Endothelial cell of umbilical vein (primary cell): ENCODE measurements around the gene MFN2. TPM values are rescaled to one million over a fixed set of nuclear protein-coding genes. Genes with fewer than 3 reads are reported as not detected.

Experiments used
- BruUV-seq: library from RNA; stranded (reverse); fragments of 400-500 nt; replicated peaks from 2 replicates; lab custom pipeline; 2021; lab: Mats Ljungman, UMichigan
- CTCF ChIA-PET: fragments of 300-600, 350-600 bp; sonication (Branson Sonifier 250); formaldehyde crosslinking; loops from one replicate; lab custom pipeline; 2021; ENCODE audit warnings: antibody characterized with exemption, inconsistent platforms; lab: Charles Lee
- POLR2A ChIA-PET: fragments of 300-600, 350-600 bp; sonication (Branson Sonifier 250); formaldehyde crosslinking; loops from one replicate; lab custom pipeline; 2021; ENCODE audit warnings: antibody characterized with exemption, inconsistent platforms; lab: Charles Lee
- DNase-seq: peaks from one replicate; pipeline ENCODE4 v3.0.0-alpha.2; 2011; ENCODE audit warnings: low read depth, low spot score
- FAIRE-seq: peaks from 2 replicates; lab custom pipeline; 2011; peaks lifted over from hg19 to GRCh38; lab: Jason Lieb, UNC
- H2AFZ ChIP-seq: 2 replicates; pipeline ENCODE4 v1.6.0; 2012; ENCODE audit warnings: low read depth, low read length, control low read depth, inconsistent platforms
- H3K27ac ChIP-seq: 2 replicates; pipeline ENCODE4 v1.5.1; 2011; ENCODE audit warnings: low read depth, mild to moderate bottlenecking, control low read depth, low read length, moderate library complexity; ENCODE audit not compliant: insufficient read depth
- H3K27me3 ChIP-seq, 2 experiments: 2 replicates each; pipeline versions ENCODE4 v1.6.0 to v1.6.1; 2011; ENCODE audit warnings: low read length in 2 of 2, mixed read lengths in 1 of 2; ENCODE audit not compliant: control insufficient read depth in 2 of 2, insufficient read depth in 2 of 2
- H3K36me3 ChIP-seq, 2 experiments: 2 replicates in 1 of 2; 3 replicates in 1 of 2; pipeline ENCODE4 v1.5.1; 2011; ENCODE audit warnings: low read length in 2 of 2, mild to moderate bottlenecking in 1 of 2, moderate library complexity in 1 of 2; ENCODE audit not compliant: control insufficient read depth in 2 of 2, insufficient read depth in 2 of 2; ENCODE audit errors: extremely low read depth in 1 of 2
- H3K4me1 ChIP-seq: 3 replicates; pipeline ENCODE4 v1.5.1; 2011; ENCODE audit warnings: mild to moderate bottlenecking, low read length; ENCODE audit not compliant: control insufficient read depth, insufficient read depth; ENCODE audit errors: extremely low read depth
- H3K4me2 ChIP-seq: 2 replicates; pipeline ENCODE4 v1.6.1; 2011; ENCODE audit warnings: low read length, control low read depth, mixed read lengths; ENCODE audit not compliant: insufficient read depth
- H3K4me3 ChIP-seq, 3 experiments: fragments of 200-600 bp in 1 of 3; sonication (generic), shearing (Covaris generic) in 1 of 3; replicated peaks in 1 of 3; 2 replicates each; pipeline ENCODE4 v1.5.1; 2011 to 2016; ENCODE audit warnings: control low read depth in 3 of 3, low read length in 3 of 3, mild to moderate bottlenecking in 2 of 3, inconsistent platforms in 1 of 3, low read depth in 1 of 3, moderate library complexity in 1 of 3; ENCODE audit not compliant: insufficient read depth in 1 of 3
- H3K79me2 ChIP-seq: 2 replicates; pipeline ENCODE4 v1.6.0; 2012; ENCODE audit warnings: low read length, inconsistent platforms; ENCODE audit not compliant: control insufficient read depth, insufficient read depth
- H3K9ac ChIP-seq: replicated peaks from 2 replicates; pipeline ENCODE3; 2011; ENCODE audit warnings: low read length, control low read depth; ENCODE audit not compliant: insufficient read depth; ENCODE audit errors: extremely low read depth
- H3K9me1 ChIP-seq: replicated peaks from 3 replicates; pipeline ENCODE4 v1.6.0; 2011; ENCODE audit warnings: mild to moderate bottlenecking, low read length; ENCODE audit not compliant: control insufficient read depth, insufficient read depth; ENCODE audit errors: extremely low read depth
- H3K9me3 ChIP-seq: replicated peaks from 2 replicates; pipeline ENCODE4 v1.5.1; 2012; ENCODE audit warnings: low read length, inconsistent platforms; ENCODE audit not compliant: control insufficient read depth, insufficient read depth
- H4K20me1 ChIP-seq: replicated peaks from 2 replicates; pipeline ENCODE3; 2011; ENCODE audit warnings: mild to moderate bottlenecking, low read length; ENCODE audit not compliant: control insufficient read depth, insufficient read depth; ENCODE audit errors: extremely low read depth
- EZH2 ChIP-seq: IDR thresholded peaks from 2 replicates; pipeline ENCODE4 v1.6.1; 2012; ENCODE audit warnings: borderline replicate concordance, low read depth, mild to moderate bottlenecking, moderate library complexity, low read length, inconsistent platforms; ENCODE audit not compliant: severe bottlenecking
- FOS ChIP-seq: IDR thresholded peaks from 2 replicates; pipeline ENCODE4 v1.6.1; 2011; ENCODE audit warnings: mild to moderate bottlenecking, low read length, moderate library complexity, borderline replicate concordance; ENCODE audit not compliant: insufficient read depth
- GATA2 ChIP-seq: IDR thresholded peaks from 2 replicates; pipeline ENCODE4 v1.7.0; 2011; ENCODE audit warnings: low read depth, mild to moderate bottlenecking, moderate library complexity, mixed read lengths, low read length; ENCODE audit not compliant: insufficient read length, insufficient read depth
- JUN ChIP-seq: IDR thresholded peaks from 2 replicates; pipeline ENCODE4 v1.6.1; 2011; ENCODE audit warnings: borderline replicate concordance, low read depth; ENCODE audit not compliant: insufficient read length, insufficient read depth
- MYC ChIP-seq: IDR thresholded peaks from one replicate; pipeline ENCODE4 v1.6.1; 2011; ENCODE audit warnings: mild to moderate bottlenecking, low read depth, low read length
- POLR2A ChIP-seq: IDR thresholded peaks from 2 replicates; pipeline ENCODE4 v1.6.1; 2012; ENCODE audit warnings: low read depth, mild to moderate bottlenecking, control low read depth, low read length
- POLR2AphosphoS5 ChIP-seq: IDR thresholded peaks from 2 replicates; pipeline ENCODE4 v1.6.1; 2012; ENCODE audit warnings: low read depth, mild to moderate bottlenecking, control low read depth, low read length, moderate library complexity; ENCODE audit not compliant: insufficient read depth
- dilution Hi-C: fragments of 300-500 bp; cut with MboI; formaldehyde crosslinking; loops from one replicate; pipeline ENCODE4 v1.15.0; 2019; ENCODE audit warnings: low sequenced_read_pairs; ENCODE audit not compliant: extremely low pct_ligation_motif_present
- intact Hi-C: fragments of 100-400 bp; cut with micrococcal nuclease; formaldehyde crosslinking; loops from one replicate; pipeline ENCODE4 v1.10.0; 2022
- polyA plus RNA-seq, 4 experiments: library from polyadenylated mRNA; depleted of rRNA in 3 of 4; stranded (reverse) in 3 of 4; unstranded in 1 of 4; fragments of >200 nt; gene quantifications; 2 replicates each; pipeline versions ENCODE4 v1.2.1 to v1.2.3, GENCODE V29; 2011 to 2012; ENCODE audit warnings: missing spikeins in 1 of 4
- total RNA-seq: library from RNA; stranded (reverse); gene quantifications from 2 replicates; pipeline ENCODE4 v1.2.3, GENCODE V29; 2021
- TF ChIP-seq, protein P1 (sequence below), 2 donors: IDR thresholded peaks; 1 replicate in 1 of 2; 2 replicates in 1 of 2; pipeline ENCODE4 v1.5.1; 2011; ENCODE audit warnings: low read length in 2 of 2, mild to moderate bottlenecking in 2 of 2, moderate library complexity in 2 of 2, control low read depth in 1 of 2, inconsistent platforms in 1 of 2, low read depth in 1 of 2; ENCODE audit not compliant: insufficient read depth in 1 of 2; ENCODE audit errors: extremely low read depth in 1 of 2
- TF ChIP-seq, protein P2 (sequence below): IDR thresholded peaks from 2 replicates; pipeline ENCODE4 v1.6.1; 2011; ENCODE audit not compliant: insufficient read depth, insufficient read length

Gene MFN2
- total and polyA plus RNA-seq, 2 donors (not counting 3 experiments of a cell fraction or from before 2014, with no cell fraction given) = 51.4 to 82.4 TPM

DNA sequence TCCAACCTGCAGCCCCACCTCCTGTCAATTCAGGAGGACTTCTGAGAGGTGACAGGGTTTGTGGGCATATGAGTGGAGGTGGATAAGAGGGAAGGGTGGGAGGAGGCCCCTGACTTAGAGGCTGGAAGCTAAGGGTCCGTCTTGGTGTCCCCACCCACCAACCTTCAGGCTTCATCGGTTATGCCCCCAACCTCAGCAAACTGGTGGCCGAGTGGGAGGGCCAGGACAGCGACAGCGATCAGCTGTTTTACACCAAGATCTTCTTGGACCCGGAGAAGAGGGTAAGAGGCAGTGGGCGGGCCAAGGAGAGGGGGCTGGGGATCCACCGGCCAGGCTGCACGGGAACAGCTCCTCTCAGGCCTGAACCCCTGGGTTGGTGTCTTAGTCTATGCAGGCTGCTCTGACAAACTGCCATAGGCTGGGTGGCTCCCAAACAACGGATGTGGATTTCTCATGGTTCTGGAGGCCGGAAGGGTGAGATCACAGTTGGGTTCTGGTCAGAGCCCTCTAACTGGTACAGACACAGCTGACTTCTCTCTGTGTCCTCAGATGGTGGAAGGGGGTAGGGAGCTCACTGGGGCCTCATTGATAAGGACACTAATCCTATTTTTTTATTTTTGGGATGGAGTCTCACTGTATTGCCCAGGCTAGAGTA, 27.7 kb upstream of the MFN2 start:
- Histone ChIP-seq H4K20me1 (no peaks in the 10 kb centered on the region), H3K9me1 (no peaks in the 10 kb centered on the region), H3K27ac (no peak overlapping the region), H3K4me3 (no peak overlapping the region), H3K36me3 (peaks cover 10 to 41% of the 10 kb centered on the region in 2 experiments), H2AFZ (no peak overlapping the region), H3K4me1 (no peaks in the 10 kb centered on the region), H3K9me3 (no peaks in the 10 kb centered on the region), H3K79me2 (no peaks in the 10 kb centered on the region), H3K4me2 (no peak overlapping the region), H3K27me3 (no peaks in the 10 kb centered on the region), H3K9ac (no peak overlapping the region)
- POLR2A ChIA-PET = interaction anchor here (2.2 kb wide), 1 partner anchor 43 kb away, joined by 7 read pairs; no protein-coding TSS in a partner anchor
- TF ChIP-seq EZH2 (no peak), POLR2AphosphoS5 (no peak), GATA2 (no peak), FOS (no peak), POLR2A (no peak), MYC (no peak), JUN (no peak)
- TF ChIP-seq, protein P1, sequence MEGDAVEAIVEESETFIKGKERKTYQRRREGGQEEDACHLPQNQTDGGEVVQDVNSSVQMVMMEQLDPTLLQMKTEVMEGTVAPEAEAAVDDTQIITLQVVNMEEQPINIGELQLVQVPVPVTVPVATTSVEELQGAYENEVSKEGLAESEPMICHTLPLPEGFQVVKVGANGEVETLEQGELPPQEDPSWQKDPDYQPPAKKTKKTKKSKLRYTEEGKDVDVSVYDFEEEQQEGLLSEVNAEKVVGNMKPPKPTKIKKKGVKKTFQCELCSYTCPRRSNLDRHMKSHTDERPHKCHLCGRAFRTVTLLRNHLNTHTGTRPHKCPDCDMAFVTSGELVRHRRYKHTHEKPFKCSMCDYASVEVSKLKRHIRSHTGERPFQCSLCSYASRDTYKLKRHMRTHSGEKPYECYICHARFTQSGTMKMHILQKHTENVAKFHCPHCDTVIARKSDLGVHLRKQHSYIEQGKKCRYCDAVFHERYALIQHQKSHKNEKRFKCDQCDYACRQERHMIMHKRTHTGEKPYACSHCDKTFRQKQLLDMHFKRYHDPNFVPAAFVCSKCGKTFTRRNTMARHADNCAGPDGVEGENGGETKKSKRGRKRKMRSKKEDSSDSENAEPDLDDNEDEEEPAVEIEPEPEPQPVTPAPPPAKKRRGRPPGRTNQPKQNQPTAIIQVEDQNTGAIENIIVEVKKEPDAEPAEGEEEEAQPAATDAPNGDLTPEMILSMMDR (IDR thresholded peaks at IDR 0.05; ENCODE audit: extremely low read depth in 1 of 2, insufficient read depth in 1 of 2, low read depth in 1 of 2, low read length in 2 of 2) = no peak
- TF ChIP-seq, protein P2, sequence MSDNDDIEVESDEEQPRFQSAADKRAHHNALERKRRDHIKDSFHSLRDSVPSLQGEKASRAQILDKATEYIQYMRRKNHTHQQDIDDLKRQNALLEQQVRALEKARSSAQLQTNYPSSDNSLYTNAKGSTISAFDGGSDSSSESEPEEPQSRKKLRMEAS = no peak
- intact Hi-C loops = no loop called here
- BruUV-seq = no TSS peak
- FAIRE-seq (no peak), DNase-seq (no peak)
- CTCF ChIA-PET = no interaction called here
- dilution Hi-C loops = no loop called here
